WTC11 (cell line): Measurements from ENCODE around the gene M1AP. TPM values are rescaled to one million over a fixed set of nuclear protein-coding genes. Genes with fewer than 3 reads are reported as not detected.

Experiments used
- ATAC-seq: fragments of 200-7000 bp; cut with Tn5 transposase; 2 replicates; pipeline ENCODE4 v1.10.0; 2021; ENCODE audit warnings: mild to moderate bottlenecking, moderate library complexity
- CTCF ChIA-PET: fragments of 300-600 bp; sonication (Branson Sonifier 250); formaldehyde crosslinking; loops from one replicate; lab custom pipeline; 2021; ENCODE audit warnings: antibody characterized with exemption; lab: Charles Lee
- POLR2A ChIA-PET: fragments of 350-600 bp; sonication (Branson Sonifier 250); formaldehyde crosslinking; loops from one replicate; lab custom pipeline; 2021; ENCODE audit warnings: antibody characterized with exemption; lab: Charles Lee
- DNase-seq: peaks from one replicate; pipeline ENCODE4 v3.0.0; 2021; ENCODE audit warnings: low spot score
- H3K27ac Mint-ChIP-seq: 2 replicates; pipeline ENCODE4 v1.8.0; 2021; ENCODE audit warnings: mixed read lengths
- H3K27me3 Mint-ChIP-seq: 2 replicates; pipeline ENCODE4 v1.8.0; 2021; ENCODE audit warnings: low read depth, mild to moderate bottlenecking, moderate library complexity, mixed read lengths
- H3K36me3 Mint-ChIP-seq: 2 replicates; pipeline ENCODE4 v1.8.0; 2021; ENCODE audit warnings: mixed read lengths
- H3K4me1 Mint-ChIP-seq: 2 replicates; pipeline ENCODE4 v1.8.0; 2022; ENCODE audit warnings: mixed read lengths
- H3K4me3 Mint-ChIP-seq: 2 replicates; pipeline ENCODE4 v1.8.0; 2021; ENCODE audit warnings: mild to moderate bottlenecking, moderate library complexity, mixed read lengths
- H3K9me3 Mint-ChIP-seq: 2 replicates; pipeline ENCODE4 v1.8.0; 2021; ENCODE audit warnings: mixed read lengths
- ATF2 ChIP-seq: sonication (generic); formaldehyde crosslinking; IDR thresholded peaks from 2 replicates; pipeline ENCODE4 v1.8.1; 2022; ENCODE audit warnings: low read depth, missing genetic modification reagents, borderline replicate concordance
- ERG ChIP-seq: fragments of 250-450 bp; sonication (Bioruptor Pico); IDR thresholded peaks from 2 replicates; pipeline ENCODE4 v1.8.0; 2021; ENCODE audit warnings: mild to moderate bottlenecking
- HMGXB4 ChIP-seq: sonication (generic); formaldehyde crosslinking; IDR thresholded peaks from 2 replicates; pipeline ENCODE4 v1.8.1; 2023; ENCODE audit warnings: mild to moderate bottlenecking, moderate library complexity, missing genetic modification reagents
- KAT7 ChIP-seq: sonication (generic); formaldehyde crosslinking; IDR thresholded peaks from 2 replicates; pipeline ENCODE4 v1.8.1; 2023; ENCODE audit warnings: missing genetic modification reagents, mild to moderate bottlenecking, borderline replicate concordance
- MXD4 ChIP-seq: fragments of 250-450 bp; sonication (Bioruptor Pico); IDR thresholded peaks from 2 replicates; pipeline ENCODE4 v1.8.0; 2021; ENCODE audit warnings: mild to moderate bottlenecking, moderate library complexity, borderline replicate concordance
- NFYB ChIP-seq: sonication (generic); formaldehyde crosslinking; conservative IDR thresholded peaks from 2 replicates; pipeline ENCODE4 v1.8.0; 2022; ENCODE audit warnings: low read depth, missing genetic modification reagents
- NR2C2 ChIP-seq: sonication (generic); formaldehyde crosslinking; IDR thresholded peaks from 2 replicates; pipeline ENCODE4 v1.8.0; 2022; ENCODE audit warnings: mild to moderate bottlenecking, missing genetic modification reagents
- NR3C1 ChIP-seq: sonication (generic); formaldehyde crosslinking; conservative IDR thresholded peaks from 2 replicates; pipeline ENCODE4 v1.8.1; 2023; ENCODE audit warnings: low read depth, mild to moderate bottlenecking, missing genetic modification reagents
- RORB ChIP-seq: fragments of 250-450 bp; sonication (Bioruptor Pico); IDR thresholded peaks from 2 replicates; pipeline ENCODE4 v1.9.0; 2021; ENCODE audit warnings: mild to moderate bottlenecking
- TEAD1 ChIP-seq: sonication (generic); formaldehyde crosslinking; IDR thresholded peaks from 2 replicates; pipeline ENCODE4 v1.8.0; 2022; ENCODE audit warnings: mild to moderate bottlenecking, missing genetic modification reagents
- TP53 ChIP-seq: sonication (generic); formaldehyde crosslinking; IDR thresholded peaks from 2 replicates; pipeline ENCODE4 v1.8.1; 2023; ENCODE audit warnings: mild to moderate bottlenecking, missing genetic modification reagents
- ZNF512 ChIP-seq: sonication (generic); formaldehyde crosslinking; IDR thresholded peaks from 2 replicates; pipeline ENCODE4 v1.8.1; 2022; ENCODE audit warnings: missing genetic modification reagents, borderline replicate concordance
- total RNA-seq: library from RNA; stranded (reverse); gene quantifications from 3 replicates; pipeline ENCODE4 v1.2.3, GENCODE V29; 2021
- TF ChIP-seq, protein P1 (sequence below): sonication (generic); formaldehyde crosslinking; IDR thresholded peaks from 2 replicates; pipeline ENCODE4 v1.8.0; 2022; ENCODE audit warnings: missing genetic modification reagents
- TF ChIP-seq, protein P2 (sequence below): sonication (generic); formaldehyde crosslinking; IDR thresholded peaks from 2 replicates; pipeline ENCODE4 v1.8.0; 2023; ENCODE audit warnings: mild to moderate bottlenecking, missing genetic modification reagents

The M1AP gene
- total RNA-seq, 1 experiment from 2014 or later = 5.9 TPM

DNA sequence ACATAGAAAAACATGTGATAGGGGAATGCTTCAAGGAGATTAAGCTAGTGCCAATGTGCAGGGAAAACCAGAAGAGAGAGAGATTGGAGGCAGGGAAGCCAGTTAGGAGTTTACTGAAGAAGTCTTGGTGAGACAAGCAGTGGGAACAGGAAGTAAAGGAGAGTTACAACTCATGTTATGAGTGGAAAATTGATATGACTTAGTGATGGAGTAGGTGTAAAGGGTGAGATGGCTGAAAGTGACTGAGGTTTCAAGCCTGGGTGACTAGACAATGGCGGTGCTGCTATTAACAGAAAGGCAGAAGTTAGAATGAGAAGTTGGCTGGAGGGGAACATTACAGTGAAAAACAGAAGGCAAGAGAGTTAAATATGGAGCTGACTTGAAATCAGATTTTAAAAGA is 77.1 kb downstream of the M1AP start:
- no peaks in the 10 kb centered on the region for H3K36me3 Mint-ChIP-seq
- no peak for ATAC-seq
- no peaks in the 10 kb centered on the region for H3K9me3 Mint-ChIP-seq
- no peak overlapping the region for H3K4me3 Mint-ChIP-seq
- no peak for DNase-seq
- POLR2A ChIA-PET = no interaction called here
- H3K4me1 Mint-ChIP-seq = peaks cover 6% of the 10 kb centered on the region
- CTCF ChIA-PET = interaction anchor here (0.6 kb wide), 1 partner anchor 13 kb away, joined by 3 read pairs; no protein-coding TSS in a partner anchor
- no peak overlapping the region for H3K27ac Mint-ChIP-seq
- TF ChIP-seq NR3C1 (no peak), MXD4 (CRISPR knock-in tag) (no peak), RORB (CRISPR knock-in tag) (no peak), ZNF512 (CRISPR knock-in tag) (no peak), TP53 (no peak), ATF2 (no peak), NFYB (no peak), NR2C2 (no peak), ERG (CRISPR knock-in tag) (no peak), TEAD1 (no peak), KAT7 (CRISPR knock-in tag) (no peak), HMGXB4 (CRISPR knock-in tag) (no peak)
- TF ChIP-seq, protein P1, sequence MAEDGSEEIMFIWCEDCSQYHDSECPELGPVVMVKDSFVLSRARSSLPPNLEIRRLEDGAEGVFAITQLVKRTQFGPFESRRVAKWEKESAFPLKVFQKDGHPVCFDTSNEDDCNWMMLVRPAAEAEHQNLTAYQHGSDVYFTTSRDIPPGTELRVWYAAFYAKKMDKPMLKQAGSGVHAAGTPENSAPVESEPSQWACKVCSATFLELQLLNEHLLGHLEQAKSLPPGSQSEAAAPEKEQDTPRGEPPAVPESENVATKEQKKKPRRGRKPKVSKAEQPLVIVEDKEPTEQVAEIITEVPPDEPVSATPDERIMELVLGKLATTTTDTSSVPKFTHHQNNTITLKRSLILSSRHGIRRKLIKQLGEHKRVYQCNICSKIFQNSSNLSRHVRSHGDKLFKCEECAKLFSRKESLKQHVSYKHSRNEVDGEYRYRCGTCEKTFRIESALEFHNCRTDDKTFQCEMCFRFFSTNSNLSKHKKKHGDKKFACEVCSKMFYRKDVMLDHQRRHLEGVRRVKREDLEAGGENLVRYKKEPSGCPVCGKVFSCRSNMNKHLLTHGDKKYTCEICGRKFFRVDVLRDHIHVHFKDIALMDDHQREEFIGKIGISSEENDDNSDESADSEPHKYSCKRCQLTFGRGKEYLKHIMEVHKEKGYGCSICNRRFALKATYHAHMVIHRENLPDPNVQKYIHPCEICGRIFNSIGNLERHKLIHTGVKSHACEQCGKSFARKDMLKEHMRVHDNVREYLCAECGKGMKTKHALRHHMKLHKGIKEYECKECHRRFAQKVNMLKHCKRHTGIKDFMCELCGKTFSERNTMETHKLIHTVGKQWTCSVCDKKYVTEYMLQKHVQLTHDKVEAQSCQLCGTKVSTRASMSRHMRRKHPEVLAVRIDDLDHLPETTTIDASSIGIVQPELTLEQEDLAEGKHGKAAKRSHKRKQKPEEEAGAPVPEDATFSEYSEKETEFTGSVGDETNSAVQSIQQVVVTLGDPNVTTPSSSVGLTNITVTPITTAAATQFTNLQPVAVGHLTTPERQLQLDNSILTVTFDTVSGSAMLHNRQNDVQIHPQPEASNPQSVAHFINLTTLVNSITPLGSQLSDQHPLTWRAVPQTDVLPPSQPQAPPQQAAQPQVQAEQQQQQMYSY = no peak
- TF ChIP-seq, protein P2, sequence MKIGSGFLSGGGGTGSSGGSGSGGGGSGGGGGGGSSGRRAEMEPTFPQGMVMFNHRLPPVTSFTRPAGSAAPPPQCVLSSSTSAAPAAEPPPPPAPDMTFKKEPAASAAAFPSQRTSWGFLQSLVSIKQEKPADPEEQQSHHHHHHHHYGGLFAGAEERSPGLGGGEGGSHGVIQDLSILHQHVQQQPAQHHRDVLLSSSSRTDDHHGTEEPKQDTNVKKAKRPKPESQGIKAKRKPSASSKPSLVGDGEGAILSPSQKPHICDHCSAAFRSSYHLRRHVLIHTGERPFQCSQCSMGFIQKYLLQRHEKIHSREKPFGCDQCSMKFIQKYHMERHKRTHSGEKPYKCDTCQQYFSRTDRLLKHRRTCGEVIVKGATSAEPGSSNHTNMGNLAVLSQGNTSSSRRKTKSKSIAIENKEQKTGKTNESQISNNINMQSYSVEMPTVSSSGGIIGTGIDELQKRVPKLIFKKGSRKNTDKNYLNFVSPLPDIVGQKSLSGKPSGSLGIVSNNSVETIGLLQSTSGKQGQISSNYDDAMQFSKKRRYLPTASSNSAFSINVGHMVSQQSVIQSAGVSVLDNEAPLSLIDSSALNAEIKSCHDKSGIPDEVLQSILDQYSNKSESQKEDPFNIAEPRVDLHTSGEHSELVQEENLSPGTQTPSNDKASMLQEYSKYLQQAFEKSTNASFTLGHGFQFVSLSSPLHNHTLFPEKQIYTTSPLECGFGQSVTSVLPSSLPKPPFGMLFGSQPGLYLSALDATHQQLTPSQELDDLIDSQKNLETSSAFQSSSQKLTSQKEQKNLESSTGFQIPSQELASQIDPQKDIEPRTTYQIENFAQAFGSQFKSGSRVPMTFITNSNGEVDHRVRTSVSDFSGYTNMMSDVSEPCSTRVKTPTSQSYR (CRISPR knock-in tag) = no peak
- TF ChIP-seq, all 79 proteins: peak for 0
- peaks cover 30% of the 10 kb centered on the region for H3K27me3 Mint-ChIP-seq
